Smooth muscle cell (in vitro differentiated cells): ENCODE measurements around the gene KRT71. TPM values are rescaled to one million over a fixed set of nuclear protein-coding genes. Genes with fewer than 3 reads are reported as not detected.

Experiments
- DNase-seq: peaks from one replicate; lab custom pipeline; 2025; ENCODE audit not compliant: unreplicated experiment; lab: John Stamatoyannopoulos, UW
- H2AFZ ChIP-seq: fragments of 200-600 bp; sonication (generic); 2 replicates; pipeline ENCODE4 v1.6.0; 2016; ENCODE audit warnings: antibody characterized with exemption, low read depth, mild to moderate bottlenecking
- H3F3A ChIP-seq: fragments of 200-600 bp; sonication (generic); 2 replicates; pipeline ENCODE4 v1.6.0; 2017; ENCODE audit warnings: antibody characterized with exemption, low read depth
- H3K27ac ChIP-seq: fragments of 200-600 bp; sonication (generic); 2 replicates; pipeline ENCODE4 v1.5.1; 2016; ENCODE audit warnings: low read depth, mild to moderate bottlenecking
- H3K27me3 ChIP-seq: fragments of 200-600 bp; sonication (generic); 2 replicates; pipeline ENCODE4 v1.6.1; 2016; ENCODE audit warnings: low read depth, mild to moderate bottlenecking
- H3K36me3 ChIP-seq: fragments of 200-600 bp; sonication (generic); 2 replicates; pipeline ENCODE4 v1.5.1; 2016; ENCODE audit warnings: low read depth
- H3K4me1 ChIP-seq: fragments of 200-600 bp; sonication (generic); 2 replicates; pipeline ENCODE4 v1.5.1; 2016; ENCODE audit warnings: low read depth
- H3K4me2 ChIP-seq: fragments of 200-600 bp; sonication (generic); 2 replicates; pipeline ENCODE4 v1.6.0; 2016; ENCODE audit warnings: mild to moderate bottlenecking
- H3K4me3 ChIP-seq: fragments of 200-600 bp; sonication (generic); 2 replicates; pipeline ENCODE4 v1.5.1; 2016; ENCODE audit warnings: mild to moderate bottlenecking
- H3K79me2 ChIP-seq: fragments of 200-600 bp; sonication (generic); 2 replicates; pipeline ENCODE4 v1.6.0; 2016; ENCODE audit warnings: low read depth, mild to moderate bottlenecking
- H3K9ac ChIP-seq: fragments of 200-600 bp; sonication (generic); 2 replicates; pipeline ENCODE4 v1.6.0; 2016; ENCODE audit warnings: low read depth
- H3K9me3 ChIP-seq: fragments of 200-600 bp; sonication (generic); replicated peaks from 2 replicates; pipeline ENCODE4 v1.5.1; 2016; ENCODE audit warnings: low read depth
- H4K20me1 ChIP-seq: fragments of 200-600 bp; sonication (generic); 2 replicates; pipeline ENCODE4 v1.6.0; 2016; ENCODE audit warnings: low read depth
- WGBS: methylation state at CpG from one replicate; pipeline ENCODE4 v1.1.7; 2016; ENCODE audit warnings: low lambda C conversion rate; 5-methylcytosine and 5-hydroxymethylcytosine counted together
- polyA plus RNA-seq: library from polyadenylated mRNA; unstranded; fragments of >200 nt; fragmentation: Nextera tagmentation; extraction: Ambion mirVana; gene quantifications from 2 replicates; pipeline ENCODE4 v1.2.1, GENCODE V29; 2016
- total RNA-seq: library from RNA; depleted of rRNA; stranded (reverse); fragments of >200 nt; gene quantifications from 2 replicates; pipeline ENCODE4 v1.2.3, GENCODE V29; 2014
- TF ChIP-seq, protein P1 (sequence below): fragments of 200-600 bp; sonication (generic); IDR thresholded peaks from 2 replicates; pipeline ENCODE4 v1.5.1; 2017; ENCODE audit warnings: borderline replicate concordance, mild to moderate bottlenecking, antibody characterized with exemption; ENCODE audit not compliant: insufficient read depth, poor library complexity, severe bottlenecking

Gene KRT71
- total and polyA plus RNA-seq, 2 experiments from 2014 or later = not detected

DNA sequence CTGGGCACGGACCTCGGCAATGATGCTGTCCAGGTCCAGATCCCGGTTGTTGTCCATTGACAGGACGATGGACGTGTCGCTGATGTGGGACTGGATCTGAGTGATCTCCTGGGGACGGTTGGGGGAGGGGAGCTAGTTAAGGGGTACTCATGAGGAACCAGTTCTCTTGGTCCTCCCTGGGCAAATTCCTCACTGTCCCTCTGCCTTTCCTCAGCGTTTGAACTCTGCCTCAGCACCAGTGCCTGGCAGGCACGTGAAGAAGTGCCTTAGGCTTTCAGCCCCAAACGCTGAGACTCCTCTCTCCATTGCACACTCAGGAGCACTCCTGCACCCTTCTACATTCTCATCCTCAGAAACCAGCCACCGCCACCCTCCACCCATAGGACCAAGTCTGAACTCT, 38.6 kb upstream of the KRT71 start:
- whole genome bisulfite sequencing = 90% methylated on average over 11 of the region's 11 CpGs
- no peak for DNase-seq

DNA sequence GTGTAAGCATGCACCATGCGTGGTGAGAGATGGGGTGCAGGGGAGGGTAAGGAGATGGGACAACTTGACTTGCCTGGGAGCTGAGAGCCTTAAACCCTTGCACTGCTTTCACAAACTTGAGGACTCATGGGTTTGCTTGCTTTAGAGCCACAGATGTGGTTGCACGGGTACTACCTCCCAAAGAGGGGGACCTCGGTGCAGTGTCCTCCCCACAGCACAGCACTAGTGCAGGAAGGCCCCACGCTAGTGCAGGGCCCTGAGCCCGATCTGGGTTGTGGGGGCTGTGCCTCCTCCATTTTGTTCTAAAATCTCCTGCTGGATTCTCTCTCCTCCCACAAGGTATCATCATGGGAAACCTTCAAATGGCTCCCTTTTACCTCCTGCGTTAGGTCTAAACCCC, 37.1 kb upstream of the KRT71 start:
- Histone ChIP-seq H3K9me3 (no peaks in the 10 kb centered on the region), H3K4me1 (no peaks in the 10 kb centered on the region), H3K36me3 (no peaks in the 10 kb centered on the region), H3K27me3 (peaks cover 7% of the 10 kb centered on the region), H2AFZ (no peak overlapping the region), H3K9ac (no peak overlapping the region), H3K27ac (no peak overlapping the region), H3K79me2 (no peaks in the 10 kb centered on the region), H3F3A (no peaks in the 10 kb centered on the region), H4K20me1 (no peaks in the 10 kb centered on the region), H3K4me3 (no peak overlapping the region), H3K4me2 (no peak overlapping the region)
- no peak for DNase-seq
- TF ChIP-seq, protein P1, sequence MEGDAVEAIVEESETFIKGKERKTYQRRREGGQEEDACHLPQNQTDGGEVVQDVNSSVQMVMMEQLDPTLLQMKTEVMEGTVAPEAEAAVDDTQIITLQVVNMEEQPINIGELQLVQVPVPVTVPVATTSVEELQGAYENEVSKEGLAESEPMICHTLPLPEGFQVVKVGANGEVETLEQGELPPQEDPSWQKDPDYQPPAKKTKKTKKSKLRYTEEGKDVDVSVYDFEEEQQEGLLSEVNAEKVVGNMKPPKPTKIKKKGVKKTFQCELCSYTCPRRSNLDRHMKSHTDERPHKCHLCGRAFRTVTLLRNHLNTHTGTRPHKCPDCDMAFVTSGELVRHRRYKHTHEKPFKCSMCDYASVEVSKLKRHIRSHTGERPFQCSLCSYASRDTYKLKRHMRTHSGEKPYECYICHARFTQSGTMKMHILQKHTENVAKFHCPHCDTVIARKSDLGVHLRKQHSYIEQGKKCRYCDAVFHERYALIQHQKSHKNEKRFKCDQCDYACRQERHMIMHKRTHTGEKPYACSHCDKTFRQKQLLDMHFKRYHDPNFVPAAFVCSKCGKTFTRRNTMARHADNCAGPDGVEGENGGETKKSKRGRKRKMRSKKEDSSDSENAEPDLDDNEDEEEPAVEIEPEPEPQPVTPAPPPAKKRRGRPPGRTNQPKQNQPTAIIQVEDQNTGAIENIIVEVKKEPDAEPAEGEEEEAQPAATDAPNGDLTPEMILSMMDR = no peak
- WGBS = 91% methylated on average over 6 of the region's 6 CpGs

More for the DNA sequence above, 38.6 kb upstream of the KRT71 start:
- H4K20me1 ChIP-seq = no peaks in the 10 kb centered on the region
- no peak overlapping the region for H3K4me3 ChIP-seq
- no peaks in the 10 kb centered on the region for H3K79me2 ChIP-seq
- no peak overlapping the region for H3K27ac ChIP-seq
- H3F3A ChIP-seq = no peaks in the 10 kb centered on the region
- TF ChIP-seq, protein P1 = no peak
- H3K9me3 ChIP-seq = no peaks in the 10 kb centered on the region
- no peak overlapping the region for H2AFZ ChIP-seq
- H3K4me1 ChIP-seq = no peaks in the 10 kb centered on the region
- H3K4me2 ChIP-seq = no peak overlapping the region
- peaks cover 9% of the 10 kb centered on the region for H3K27me3 ChIP-seq
- no peak overlapping the region for H3K9ac ChIP-seq
- H3K36me3 ChIP-seq = no peaks in the 10 kb centered on the region

DNA sequence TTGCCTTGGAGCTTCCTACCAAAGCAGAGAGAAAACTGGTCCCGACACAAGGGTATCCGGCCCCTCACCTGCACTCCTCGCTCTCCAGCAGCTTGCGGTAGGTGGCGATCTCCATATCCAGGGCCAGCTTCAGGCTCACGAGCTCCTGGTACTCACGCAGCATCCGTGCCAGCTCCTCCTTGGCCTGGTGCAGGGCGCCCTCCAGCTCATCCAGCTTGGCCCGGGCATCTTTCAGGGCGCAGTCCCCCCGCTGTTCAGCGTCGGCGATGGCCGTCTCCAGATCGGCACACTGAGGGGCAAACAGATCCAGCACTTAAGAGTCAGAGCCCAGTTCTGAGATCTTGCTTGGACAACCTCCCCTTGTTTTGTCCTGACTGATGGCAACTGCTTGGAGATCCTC, 34.6 kb upstream of the KRT71 start:
- H3K9me3 ChIP-seq = no peaks in the 10 kb centered on the region
- no peak overlapping the region for H3K27ac ChIP-seq
- no peaks in the 10 kb centered on the region for H3K36me3 ChIP-seq
- 89% methylated on average over 17 of the region's 17 CpGs for WGBS
- H3K79me2 ChIP-seq = no peaks in the 10 kb centered on the region
- DNase-seq = no peak
- no peak overlapping the region for H3K4me2 ChIP-seq
- H2AFZ ChIP-seq = no peak overlapping the region
- no peaks in the 10 kb centered on the region for H4K20me1 ChIP-seq
- no peaks in the 10 kb centered on the region for H3F3A ChIP-seq
- H3K9ac ChIP-seq = no peak overlapping the region
- no peak overlapping the region for H3K4me3 ChIP-seq
- no peaks in the 10 kb centered on the region for H3K27me3 ChIP-seq
- TF ChIP-seq, protein P1 = no peak
- no peaks in the 10 kb centered on the region for H3K4me1 ChIP-seq

DNA sequence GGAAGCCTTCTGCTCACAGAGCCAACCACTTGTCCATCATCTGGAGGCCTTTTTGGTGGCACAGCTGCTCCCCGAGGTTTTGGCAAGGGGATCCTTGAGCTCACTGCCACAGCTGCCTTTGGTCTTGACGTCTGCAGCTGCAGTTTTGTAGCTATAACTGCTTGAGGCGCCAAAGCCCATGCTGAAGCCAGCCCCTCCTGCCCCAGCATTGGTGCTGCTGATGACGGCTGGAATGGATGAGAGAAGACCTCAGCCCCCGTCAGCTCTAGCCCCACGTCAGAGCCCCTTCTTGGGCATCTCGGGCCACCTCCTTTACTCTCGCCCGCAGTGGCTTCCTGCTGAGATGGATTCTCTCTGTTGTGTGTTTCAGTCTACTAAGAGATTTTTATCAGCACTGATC, 33.0 kb upstream of the KRT71 start:
- Histone ChIP-seq H3K9ac (no peak overlapping the region), H3K79me2 (no peaks in the 10 kb centered on the region), H3K4me3 (no peak overlapping the region), H3K9me3 (no peaks in the 10 kb centered on the region), H3K27ac (no peak overlapping the region), H4K20me1 (no peaks in the 10 kb centered on the region), H3K4me2 (no peak overlapping the region), H3F3A (no peaks in the 10 kb centered on the region), H3K36me3 (no peaks in the 10 kb centered on the region), H2AFZ (no peak overlapping the region), H3K27me3 (no peaks in the 10 kb centered on the region), H3K4me1 (no peaks in the 10 kb centered on the region)
- TF ChIP-seq, protein P1 = no peak
- WGBS = 71% methylated on average over 9 of the region's 9 CpGs
- DNase-seq = no peak
